Limb (tissue), 2 donors: Measurements from ENCODE around the gene TNS3.
A peak's percentile ranks its signal among the peaks of the same experiment; 100 is the strongest.
"Not testable (repeated sequence)": the region's sequence is repeated elsewhere in the genome, so short reads cannot be mapped to it uniquely, and the experiment has no call there.

Experiments used
- DNase-seq, 2 donors: peaks; one replicate each; pipeline ENCODE4 v3.0.0-alpha.2; 2016; ENCODE audit errors: extremely low spot score in 2 of 2

Gene TNS3

DNA sequence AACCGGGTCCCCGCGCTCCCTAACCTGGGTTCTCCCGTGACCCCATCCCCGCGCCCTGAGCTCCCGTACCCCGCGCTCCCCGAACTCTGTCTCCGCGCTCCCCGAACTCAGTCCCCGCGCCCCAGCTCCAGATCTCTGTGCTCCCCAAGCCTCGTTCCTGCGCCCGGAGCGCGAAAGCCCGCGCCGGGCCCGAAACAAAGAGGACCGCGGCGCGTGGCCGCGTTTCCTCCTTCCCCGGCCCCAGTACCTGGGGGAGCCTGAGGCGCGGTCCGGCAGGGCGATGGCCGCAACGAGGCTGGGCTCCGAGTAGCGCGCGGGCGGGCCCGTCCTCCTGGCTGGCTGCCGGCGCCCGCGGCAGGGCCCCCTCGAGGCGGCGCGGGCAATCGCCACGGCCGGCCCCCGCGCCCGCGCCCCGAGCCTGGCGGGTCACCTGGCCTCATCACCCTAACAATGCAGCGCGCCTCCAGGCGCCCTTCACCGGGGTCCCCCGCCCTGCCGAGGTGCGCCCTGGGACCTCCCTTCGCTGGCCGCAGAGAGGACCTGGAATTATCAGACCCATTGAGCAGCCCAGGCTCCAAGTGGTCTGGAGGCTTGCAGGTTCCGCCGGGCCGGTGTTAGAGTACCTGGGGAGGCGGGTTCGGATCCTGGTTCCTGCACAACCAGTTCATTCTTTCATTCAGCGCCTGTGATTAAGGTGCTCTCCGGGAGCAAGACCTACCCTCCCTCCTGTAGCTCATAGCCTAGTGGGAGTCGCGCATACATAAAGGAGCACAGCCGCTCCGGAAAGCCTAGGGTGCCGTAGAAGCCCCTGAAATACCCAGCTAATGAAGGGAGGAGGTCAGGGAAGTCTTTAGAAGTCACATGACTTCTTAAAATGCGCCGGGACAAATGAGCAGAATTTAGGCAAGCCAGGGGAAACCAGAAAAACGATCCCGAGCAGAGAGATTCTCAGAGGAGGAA lies at the start of gene TNS3:
Gene TNS3 (minus strand): TSS at position 308 of the 960 bp plus-strand sequence. CDS start 142,475 bp downstream, outside the sequence.
- peak in 1 of 2 donors; percentile 75 for DNase-seq

DNA sequence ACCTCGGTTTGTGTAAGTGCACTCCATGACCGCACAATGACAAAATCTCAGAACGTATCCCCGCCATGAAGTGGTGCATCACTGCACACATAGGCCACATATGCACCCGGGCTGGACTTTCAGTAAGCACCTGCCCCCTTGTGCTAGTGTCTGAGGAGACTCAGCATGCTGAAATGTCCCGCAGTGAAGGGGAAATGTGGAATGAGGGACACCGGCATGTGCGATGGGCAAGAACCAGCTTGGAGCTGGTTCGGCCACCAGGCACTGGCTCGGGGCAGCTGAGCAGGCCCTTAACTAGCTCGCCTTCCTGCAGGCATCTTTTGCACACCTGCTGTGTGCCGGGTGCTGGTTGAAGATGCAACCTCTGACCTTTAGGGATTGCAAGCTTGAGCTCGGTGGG lies 49.8 kb upstream of the TNS3 start:
- DNase-seq: no peak

DNA sequence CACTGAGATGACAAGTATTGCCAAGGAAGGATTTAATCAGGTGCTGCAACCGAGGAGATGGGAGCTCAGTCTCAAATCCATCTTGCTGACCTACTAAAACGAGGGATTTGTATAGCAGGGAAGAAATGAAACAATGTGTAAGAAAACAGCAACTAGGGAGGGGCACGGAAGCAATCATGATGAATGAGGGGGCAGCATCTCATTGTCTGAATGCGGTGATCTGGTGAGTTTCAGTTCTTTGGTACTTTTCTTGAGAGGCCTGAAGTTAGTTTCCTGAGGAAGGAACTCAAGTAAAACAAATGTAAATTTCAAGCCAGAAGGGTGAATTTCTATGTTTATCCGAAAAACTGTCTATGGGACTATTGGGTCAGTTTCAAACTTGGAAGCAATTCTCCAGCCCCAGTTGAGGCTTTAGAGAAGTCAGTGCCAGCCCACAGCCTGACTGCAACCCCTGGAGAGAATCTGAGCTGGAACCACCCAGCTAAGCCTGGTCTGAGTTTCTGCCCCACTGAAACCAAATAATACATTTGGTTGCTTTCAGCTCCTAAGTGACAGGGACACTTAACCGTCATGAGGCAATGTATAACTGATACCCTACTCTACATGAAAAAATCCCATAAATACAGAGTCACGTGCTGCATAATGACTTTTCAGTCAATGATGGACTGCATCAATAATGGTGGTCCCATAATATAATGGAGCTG lies 45.8 kb upstream of the TNS3 start:
- no peak for DNase-seq

DNA sequence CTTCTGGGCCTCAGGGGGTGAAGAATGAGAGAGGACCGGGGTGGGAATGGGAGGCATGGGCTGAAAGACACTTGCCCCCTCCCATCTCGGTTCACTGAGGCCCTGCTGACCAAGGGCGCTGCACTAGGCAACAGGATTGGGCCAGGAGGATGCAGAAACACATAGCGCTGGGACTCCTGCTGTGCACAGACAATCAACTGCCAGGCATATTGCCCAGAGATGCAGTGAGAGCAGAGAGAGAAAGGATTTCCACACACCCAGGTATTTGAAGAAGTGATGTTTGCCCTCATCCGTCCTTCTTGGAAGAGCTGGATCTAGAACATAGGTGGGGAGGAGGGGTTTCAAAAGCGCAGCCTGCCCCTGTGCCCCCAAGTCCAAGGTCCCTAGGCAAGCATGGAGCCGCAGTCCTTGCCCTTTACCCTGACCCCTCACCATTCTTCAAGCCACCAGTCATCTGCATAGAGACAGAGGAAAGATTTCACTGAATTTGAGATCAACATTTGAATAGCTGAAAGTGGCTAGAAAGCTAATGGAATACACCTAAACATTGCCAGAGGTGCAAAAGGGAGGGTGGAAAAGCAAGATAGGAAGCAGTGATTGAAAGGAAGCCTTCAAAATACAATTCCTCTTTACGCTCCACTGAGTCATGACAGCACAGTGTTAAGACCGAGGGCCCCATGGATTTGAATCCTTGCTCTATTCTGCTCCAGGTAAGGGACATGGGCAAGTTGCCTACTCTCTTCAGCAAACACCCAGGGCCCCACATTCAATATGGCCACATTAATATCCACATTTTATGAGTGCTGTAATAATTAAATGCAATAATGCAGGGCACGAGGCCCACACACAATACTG lies 44.2 kb upstream of the TNS3 start:
- no peak for DNase-seq

DNA sequence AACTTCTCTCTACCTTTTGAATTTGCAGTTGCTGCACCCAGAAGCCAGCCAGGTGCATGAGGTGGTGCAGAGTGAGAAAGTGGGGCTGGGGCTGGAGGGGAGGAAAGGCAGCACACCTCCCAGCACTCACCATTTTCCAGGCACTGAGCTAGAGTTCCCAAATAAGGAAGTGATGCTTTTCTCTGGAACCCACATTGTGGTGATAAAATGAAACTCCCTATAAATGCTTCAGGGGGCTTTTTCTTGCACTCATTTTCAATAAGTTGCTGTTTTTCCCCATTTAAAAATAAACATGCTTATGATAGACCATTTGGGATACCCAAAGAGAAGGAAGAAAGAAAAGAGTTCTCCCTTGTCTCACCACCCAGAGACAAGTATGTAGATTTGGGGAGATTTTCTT lies 42.8 kb upstream of the TNS3 start:
- DNase-seq: no peak

DNA sequence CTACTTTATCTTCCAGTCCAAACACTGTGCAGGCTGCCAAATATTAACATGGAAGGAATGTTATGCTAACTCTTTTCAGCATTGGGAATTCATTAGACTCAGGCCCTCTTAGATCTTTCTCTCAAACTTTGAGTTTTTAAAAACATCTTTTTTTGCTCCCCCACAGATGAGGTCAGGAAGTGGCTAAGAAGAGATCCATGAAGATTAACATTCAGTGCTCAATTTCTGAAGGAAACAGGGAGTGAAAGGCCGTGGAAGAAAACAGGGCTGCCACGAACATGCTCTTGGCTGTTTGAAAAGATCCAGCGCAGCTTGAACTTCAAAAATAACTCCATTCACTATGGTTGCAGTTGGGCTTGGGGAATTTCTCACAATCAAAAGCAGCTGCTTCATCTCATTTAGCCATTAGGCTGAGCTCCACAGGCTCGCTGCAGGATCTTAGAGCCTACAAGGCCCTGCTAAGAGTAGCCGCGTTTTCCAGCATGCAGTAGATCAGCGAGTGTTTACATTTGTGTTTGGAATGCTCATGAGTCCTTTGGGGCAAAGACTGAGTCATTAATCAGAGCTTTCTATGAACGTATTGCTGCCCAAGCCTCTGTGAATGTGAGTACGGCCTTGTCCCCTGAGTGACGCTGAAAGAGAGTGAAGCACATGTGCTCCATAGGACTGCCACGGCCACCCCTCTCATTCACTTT lies 41.2 kb upstream of the TNS3 start:
- DNase-seq: peak; percentile 73 to 91

DNA sequence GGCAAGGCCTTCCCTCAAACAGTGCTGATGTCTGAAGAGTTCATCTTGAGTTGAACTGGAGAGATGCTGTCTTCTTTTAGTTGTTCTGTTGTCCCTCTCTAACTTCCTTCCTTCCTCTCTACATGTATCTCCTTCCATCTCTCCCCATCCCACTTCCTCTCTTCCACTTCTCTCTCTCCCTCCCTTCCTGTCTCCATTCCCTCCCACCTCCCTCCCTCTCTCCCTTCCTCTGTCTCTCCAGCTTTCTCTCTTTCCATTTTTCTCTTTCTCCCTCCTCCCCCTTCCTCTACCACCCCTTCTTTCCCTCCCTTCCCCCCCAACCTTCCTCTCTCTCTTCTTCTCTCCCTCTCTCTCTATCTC lies 40.7 kb upstream of the TNS3 start:
- no peak for DNase-seq

DNA sequence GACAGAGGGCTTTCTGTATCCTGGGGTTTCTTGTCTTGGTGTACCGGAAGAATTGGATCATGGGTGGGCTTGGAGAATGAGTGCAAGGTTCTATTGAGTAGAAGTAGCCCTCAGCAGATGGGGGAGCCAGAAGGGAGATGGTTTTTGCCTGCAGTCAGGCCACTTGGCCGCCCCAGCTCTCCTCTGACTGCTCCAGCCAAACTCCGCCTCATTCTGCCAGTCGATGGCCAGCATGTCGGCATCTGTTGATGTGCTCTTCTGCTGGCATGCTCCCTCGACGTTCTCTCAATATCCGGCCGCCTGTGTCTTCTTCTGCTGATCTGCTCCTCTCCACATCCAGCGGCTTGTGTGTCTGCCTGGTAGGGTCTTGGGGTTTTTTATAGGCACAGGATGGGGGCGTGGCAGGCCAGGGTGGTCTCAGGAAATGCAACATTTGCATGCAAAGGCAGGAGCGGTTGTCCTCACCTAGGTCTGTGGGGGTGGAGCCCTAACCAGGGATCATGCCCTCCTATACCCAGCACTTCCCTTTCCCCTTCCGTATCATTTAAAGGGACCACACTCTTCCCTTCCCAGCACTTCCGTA lies 40.2 kb upstream of the TNS3 start:
- DNase-seq: no peak

DNA sequence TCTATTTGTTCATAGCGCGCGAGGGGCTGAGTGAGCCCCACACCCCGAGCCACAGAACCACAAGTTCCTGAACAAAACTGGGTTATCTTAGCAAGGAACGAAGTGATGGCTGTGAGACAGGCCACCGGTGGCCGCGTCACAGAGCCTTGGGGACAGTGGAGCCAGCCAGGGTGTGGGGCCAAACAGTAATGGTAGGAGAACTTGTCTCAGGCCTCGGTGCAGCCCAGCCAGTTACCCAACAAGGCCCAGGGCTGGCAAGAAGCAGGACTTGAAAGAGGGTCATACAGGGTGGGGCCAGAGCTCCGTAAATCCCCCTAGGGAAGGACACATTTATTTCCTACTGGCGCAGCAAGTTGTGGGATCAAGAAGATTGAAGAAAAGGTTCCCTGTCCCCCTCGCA lies 39.4 kb upstream of the TNS3 start:
- DNase-seq: no peak

DNA sequence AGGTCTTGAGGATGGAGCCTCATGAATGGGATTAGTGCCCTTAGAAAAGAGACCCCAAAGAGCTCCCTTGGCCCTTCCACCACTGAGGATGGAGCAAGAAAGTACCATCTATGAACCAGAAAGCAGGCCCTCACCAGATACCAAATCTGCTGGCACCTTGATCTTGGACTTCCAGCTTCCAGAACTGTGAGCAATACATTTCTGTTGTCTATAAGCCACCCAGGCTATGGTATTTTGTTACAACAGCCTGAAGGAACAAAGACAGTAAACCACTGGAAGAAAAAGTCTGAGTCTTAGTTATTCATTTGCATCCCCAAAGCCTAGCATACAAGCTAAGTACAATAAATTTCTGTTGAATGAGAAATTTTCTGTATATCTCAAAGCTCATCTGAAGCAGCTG lies 37.9 kb upstream of the TNS3 start:
- DNase-seq: no peak

DNA sequence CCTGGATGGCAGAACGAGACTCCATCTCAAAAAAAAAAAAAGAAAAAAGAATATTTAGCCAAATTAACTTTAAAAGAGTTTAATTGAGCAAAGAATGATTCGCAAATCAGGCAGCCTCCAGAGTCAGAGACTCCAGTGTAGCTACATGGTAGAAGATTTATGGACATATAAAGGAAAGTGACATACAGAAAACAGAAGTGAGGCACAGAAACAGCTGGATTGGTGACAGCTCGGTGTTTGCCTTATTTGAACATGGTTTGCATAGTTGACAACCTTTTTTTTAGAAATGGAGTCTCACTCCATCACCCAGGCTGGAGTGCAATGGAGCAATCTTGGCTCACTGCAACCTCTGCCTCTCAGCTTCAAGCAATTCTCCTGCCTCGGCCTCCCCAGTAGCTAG lies 35.2 kb upstream of the TNS3 start:
- DNase-seq: no peak

DNA sequence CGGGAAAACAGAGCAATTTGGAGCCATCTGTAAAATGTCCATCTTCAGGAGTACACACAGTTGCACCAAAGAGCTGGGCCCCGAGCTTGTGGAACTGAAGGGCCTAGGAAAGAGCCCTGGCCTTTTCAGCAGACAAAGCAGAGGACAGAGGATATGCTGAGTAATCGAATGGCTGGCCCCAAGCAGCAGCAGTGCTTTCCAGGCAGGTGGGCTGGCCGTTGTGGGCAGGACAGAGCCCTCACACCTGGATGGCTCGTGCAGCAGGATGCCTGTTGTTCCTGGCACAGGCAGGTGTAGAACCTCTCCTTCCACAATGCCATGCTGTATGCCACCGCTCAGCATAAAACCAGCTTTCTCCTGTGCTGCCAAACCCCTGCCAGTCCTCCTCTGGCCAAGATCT lies 32.5 kb upstream of the TNS3 start:
- no peak for DNase-seq

DNA sequence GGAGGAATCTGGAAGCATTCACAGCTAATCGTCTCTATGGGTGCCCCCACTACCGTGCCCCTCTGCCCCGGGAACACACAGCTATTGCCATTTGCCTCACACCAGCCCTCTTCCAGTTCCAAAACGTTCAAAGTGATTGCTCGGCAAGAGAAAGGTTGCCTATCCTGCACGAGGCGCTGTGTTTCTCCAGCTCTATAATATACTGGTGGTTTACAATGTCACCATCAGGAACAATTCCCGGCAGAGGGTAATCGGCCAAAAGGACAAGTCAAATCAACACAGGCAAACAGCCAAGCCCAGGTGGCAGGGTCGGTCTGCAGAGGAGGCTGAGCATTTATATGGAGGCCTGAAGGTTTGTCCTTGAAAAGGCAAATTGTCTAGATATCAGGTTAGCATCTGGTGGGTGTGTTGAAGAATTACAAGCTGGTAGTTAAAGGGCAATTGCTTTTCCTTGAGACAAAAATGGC lies 29.2 kb upstream of the TNS3 start:
- DNase-seq: no peak

DNA sequence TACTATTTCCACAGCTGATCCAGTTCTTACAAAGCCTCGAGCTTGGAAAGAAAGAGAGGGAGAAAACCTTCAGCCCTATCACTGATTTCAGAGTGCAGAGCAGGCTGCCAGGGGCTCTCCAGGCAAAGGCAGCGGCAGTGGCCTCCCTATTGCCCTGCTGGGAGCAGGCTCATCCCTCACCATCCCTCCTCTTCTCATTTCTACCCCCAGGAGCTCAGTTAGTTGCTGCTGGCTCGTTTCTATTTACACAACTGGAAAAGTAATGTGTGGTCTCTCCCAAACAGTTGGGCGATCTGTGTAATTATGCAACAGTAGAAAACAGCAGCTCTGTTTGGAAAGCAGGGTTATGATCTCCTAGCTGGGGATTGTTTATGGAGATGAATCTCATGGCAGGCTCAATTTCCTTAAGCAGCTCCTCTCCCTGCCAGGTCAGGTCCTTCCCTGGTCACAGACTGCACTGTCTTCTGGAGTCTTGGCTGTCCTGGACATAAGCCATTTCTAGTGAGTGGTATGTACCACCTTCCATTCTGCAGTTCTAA lies 28.7 kb upstream of the TNS3 start:
- DNase-seq: no peak

DNA sequence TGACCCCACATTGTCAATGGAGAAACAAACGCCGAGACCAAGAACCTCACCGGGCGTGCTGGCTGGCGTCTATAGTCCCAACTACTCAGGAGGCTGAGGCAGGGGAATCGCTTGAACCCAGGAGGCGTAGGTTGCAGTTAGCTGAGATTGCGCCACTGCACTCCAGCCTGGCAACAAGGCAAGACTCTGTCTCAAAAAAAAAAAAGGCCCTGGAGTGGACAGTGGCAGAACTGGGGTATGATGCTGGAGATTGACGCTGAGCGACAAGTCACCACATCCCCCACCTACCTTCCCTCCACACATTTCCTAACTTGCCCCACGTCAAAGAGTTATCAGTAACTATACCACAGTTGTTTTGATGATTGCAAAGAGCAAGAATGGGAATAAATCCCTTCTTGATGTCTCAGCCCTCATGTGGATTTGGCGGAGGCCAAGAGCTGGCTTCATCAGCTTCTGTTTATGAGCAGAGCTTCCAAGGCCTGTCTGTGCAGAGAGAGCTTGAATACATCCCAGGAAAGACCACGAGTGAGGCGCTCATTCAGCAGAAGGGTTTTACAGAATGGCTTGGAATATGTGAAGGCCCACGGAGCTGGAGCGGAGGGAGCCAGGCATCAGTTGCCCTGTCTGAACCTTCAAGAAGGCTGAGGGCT lies 28.0 kb upstream of the TNS3 start:
- no peak for DNase-seq

DNA sequence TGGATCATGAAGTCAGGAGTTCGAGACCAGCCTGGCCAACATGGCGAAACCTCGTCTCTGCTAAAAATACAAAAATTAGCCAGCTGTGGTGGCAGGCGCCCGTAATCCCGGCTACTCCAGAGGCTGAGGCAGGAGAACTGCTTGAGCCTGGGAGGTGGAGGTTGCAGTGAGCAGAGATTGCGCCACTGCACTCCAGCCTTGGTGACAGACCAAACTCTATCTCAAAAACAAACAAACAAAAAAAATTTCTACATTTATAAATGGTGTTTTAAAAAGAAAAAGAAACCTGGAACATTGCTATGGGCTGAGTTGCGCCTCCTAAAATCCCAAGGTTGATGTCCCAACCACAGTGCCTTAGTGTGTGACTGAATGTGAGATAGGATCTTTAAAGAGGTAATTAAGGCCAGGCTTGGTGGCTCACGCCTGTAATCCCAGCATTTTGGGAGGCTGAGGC lies 24.7 kb upstream of the TNS3 start:
- DNase-seq: not testable (repeated sequence)

DNA sequence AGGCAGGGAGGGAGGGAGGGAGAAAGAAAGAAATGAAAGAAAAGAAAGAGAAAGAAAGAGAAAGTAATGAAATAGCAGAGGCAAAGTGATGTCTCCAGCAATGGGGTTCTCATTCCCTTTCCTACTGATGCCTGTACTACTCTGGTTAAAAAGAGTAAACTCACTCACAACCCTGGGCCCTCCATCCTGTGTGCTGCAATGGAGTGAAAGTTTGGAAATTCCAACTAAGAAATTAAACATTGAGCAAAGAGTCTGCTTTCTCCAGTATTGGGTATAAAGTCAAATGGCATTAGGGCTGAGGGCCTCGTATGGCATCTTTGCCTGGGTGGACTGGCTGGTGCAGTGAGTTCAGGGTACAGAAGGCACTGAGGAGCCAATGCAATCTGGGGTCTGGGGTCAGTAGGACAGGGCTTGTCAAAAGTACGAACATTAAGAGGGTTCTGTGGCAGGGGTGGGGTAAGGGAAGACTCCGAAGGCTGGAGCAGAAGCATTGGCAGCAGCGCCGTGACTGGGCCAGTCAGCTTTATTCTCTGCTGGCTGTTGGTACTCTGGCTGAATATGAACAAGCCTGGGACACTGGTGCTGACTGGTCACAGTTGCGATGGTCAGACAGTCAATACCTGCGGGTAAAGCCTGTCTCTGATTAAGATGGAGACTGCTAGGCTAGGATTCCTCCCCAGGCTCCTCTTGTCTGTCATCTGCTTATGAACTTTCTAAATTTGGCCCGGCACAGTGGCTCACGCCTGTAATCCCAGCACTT lies 24.1 kb upstream of the TNS3 start:
- DNase-seq: no peak

DNA sequence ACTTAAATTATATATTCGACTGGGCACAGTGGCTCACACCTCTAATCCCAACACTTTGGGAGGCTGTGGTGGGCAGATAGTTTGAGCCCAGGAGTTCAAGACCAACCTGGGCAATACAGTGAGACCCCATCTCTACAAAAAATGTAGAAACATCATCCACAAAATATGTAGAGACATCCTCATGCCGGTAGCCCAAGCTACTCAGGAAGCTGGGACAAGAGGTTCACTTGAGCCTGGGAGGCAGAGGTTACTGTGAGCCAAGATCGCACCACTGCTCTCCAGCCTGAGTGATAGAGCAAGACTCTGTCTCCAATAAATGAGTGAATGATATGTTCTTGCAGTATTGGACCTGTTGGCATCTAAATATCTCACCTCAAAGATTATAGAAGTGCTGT lies 22.6 kb upstream of the TNS3 start:
- DNase-seq: no peak
